Left kidney (tissue), 2 donors: ENCODE measurements around the gene DCUN1D3. TPM values are rescaled to one million over a fixed set of nuclear protein-coding genes. Genes with fewer than 3 reads are reported as not detected.
"Not testable (repeated sequence)": the region's sequence is repeated elsewhere in the genome, so short reads cannot be mapped to it uniquely, and the experiment has no call there.

ENCODE experiments used
- DNase-seq: peaks from one replicate; pipeline ENCODE4 v3.0.0-alpha.2; 2013
- polyA plus RNA-seq: library from polyadenylated mRNA; unstranded; fragments of 120-200 nt; gene quantifications from one replicate; pipeline ENCODE4 v1.2.1, GENCODE V29; 2013; ENCODE audit not compliant: insufficient read length

Gene DCUN1D3
- polyA plus RNA-seq, 1 donor: 11.0 TPM

GRCh38 chr16:20865420-20866131, 34.6 kb downstream of the DCUN1D3 start:
- no peak for DNase-seq

- not testable (repeated sequence) for DNase-seq
Measured at GRCh38 chr16:20864376-20864775, 35.8 kb downstream of the DCUN1D3 start.

- no peak for DNase-seq
Measured at GRCh38 chr16:20862162-20862960, 37.8 kb downstream of the DCUN1D3 start.

GRCh38 chr16:20860995-20861394, 39.2 kb downstream of the DCUN1D3 start:
- not testable (repeated sequence) for DNase-seq

- DNase-seq: no peak
Measured at GRCh38 chr16:20860361-20860760, 39.8 kb downstream of the DCUN1D3 start.

GRCh38 chr16:20859699-20860098, 40.5 kb downstream of the DCUN1D3 start:
- no peak for DNase-seq

GRCh38 chr16:20859229-20859628, 40.9 kb downstream of the DCUN1D3 start:
- no peak for DNase-seq

GRCh38 chr16:20857281-20857680, 42.9 kb downstream of the DCUN1D3 start:
- DNase-seq: no peak

GRCh38 chr16:20854963-20855362, 45.2 kb downstream of the DCUN1D3 start:
- DNase-seq: no peak

GRCh38 chr16:20853981-20854620, 46.1 kb downstream of the DCUN1D3 start:
- no peak for DNase-seq

GRCh38 chr16:20853143-20853542, 47.0 kb downstream of the DCUN1D3 start:
- no peak for DNase-seq

GRCh38 chr16:20851601-20852000, 48.6 kb downstream of the DCUN1D3 start:
- peak; percentile 8 for DNase-seq

- no peak for DNase-seq
Measured at GRCh38 chr16:20850981-20851380, 49.2 kb downstream of the DCUN1D3 start.

GRCh38 chr16:20849589-20850390, 50.4 kb downstream of the DCUN1D3 start:
- peak; percentile 69 for DNase-seq

- no peak for DNase-seq
Measured at GRCh38 chr16:20847550-20847949, 52.6 kb downstream of the DCUN1D3 start.

GRCh38 chr16:20846551-20846950, 53.6 kb downstream of the DCUN1D3 start:
- no peak for DNase-seq

- DNase-seq: no peak
Measured at GRCh38 chr16:20846030-20846429, 54.1 kb downstream of the DCUN1D3 start.

- DNase-seq: no peak
Measured at GRCh38 chr16:20844588-20844987, 55.6 kb downstream of the DCUN1D3 start.

GRCh38 chr16:20844054-20844453, 56.1 kb downstream of the DCUN1D3 start:
- no peak for DNase-seq

GRCh38 chr16:20839504-20839903, 60.7 kb downstream of the DCUN1D3 start:
- DNase-seq: no peak

- no peak for DNase-seq
Measured at GRCh38 chr16:20838240-20838639, 61.9 kb downstream of the DCUN1D3 start.

- no peak for DNase-seq
Measured at GRCh38 chr16:20833086-20833485, 67.1 kb downstream of the DCUN1D3 start.
